GM21717 (cell line): ENCODE results near the gene GLRX3.

ENCODE experiments used
- ATAC-seq: cut with Tn5 transposase; IDR thresholded peaks from one replicate; pipeline ENCODE4 v1.9.1; 2021; ENCODE audit warnings: mild to moderate bottlenecking, moderate library complexity; ENCODE audit not compliant: unreplicated experiment

GLRX3 gene

DNA sequence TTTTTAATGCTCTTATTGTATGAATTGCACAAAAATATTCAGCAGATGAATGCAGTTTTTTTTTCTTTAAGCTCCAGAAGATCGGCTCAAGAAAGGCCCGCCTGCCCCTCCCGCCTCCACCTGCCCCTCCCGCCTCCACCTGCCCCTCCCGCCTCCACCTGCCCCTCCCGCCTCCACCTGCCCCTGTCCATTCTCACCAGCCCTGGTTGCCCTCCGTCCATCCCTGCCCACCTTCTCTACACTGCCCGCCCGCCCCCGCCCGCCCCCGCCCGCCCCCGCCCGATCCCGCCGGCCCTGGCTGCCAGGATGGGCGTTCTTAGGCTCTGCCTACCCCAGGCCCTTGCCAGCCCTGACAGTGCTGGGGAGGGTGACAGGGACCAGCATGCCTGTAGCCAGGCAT lies 67.4 kb downstream of the GLRX3 start:
- ATAC-seq: no peak

DNA sequence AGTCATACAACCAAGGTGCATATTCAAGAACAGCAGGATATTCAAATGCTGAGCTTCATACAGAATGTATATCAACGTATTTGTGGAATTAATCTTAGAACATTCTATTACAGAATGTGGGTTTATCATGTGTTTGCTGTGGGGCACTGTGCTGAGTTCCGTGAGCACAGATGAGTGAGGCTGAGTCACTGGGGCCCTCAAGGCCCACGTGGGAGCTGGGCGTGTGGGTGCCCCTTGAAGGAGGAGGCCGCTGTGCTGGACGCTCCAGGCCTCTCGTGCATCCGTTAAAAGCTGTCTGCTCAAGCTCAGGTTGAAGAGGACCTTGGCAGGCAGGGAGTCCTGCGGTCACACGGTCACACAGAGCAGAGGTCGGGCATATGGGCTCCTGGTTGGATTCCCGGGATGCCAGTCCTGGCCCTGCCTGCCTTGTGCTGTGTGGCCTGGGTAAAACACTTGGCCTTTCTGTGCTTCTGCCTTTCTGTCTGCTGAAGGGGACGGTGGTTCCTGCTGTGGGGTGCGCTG lies 70.1 kb downstream of the GLRX3 start:
- no peak for ATAC-seq

DNA sequence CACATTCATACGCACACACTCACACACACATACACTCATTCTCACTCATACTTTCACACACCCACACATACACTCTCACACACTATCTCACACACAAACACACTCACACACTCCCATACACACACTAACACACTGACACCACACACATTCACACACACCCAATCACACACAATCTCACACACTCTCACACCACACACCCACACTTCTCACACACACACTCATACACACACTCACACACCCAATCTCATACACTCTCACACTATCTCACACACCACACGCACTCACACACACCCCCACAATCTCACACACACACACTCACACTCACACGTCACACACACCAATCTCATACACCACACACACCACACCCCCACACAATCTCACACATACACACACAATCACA lies 71.0 kb downstream of the GLRX3 start:
- ATAC-seq: no peak

DNA sequence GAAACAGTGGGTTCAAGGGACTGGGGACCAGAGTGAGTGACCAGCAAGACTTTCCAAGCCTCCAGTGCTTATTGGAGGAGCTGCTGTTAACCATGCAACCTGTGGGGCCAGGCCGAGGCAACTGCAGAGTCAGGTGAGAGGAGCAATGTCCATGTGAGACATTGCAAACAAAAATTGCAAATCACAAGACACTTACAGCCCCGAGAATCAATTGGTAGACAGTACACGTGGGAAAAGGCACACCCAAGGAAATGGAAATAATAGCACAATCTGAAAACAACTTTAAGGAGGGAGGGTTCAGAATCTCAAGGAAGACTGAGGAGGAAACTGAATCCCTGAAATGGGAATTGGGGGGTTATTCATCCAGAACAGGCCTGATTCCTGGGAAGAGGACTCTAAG lies 72.6 kb downstream of the GLRX3 start:
- no peak for ATAC-seq

DNA sequence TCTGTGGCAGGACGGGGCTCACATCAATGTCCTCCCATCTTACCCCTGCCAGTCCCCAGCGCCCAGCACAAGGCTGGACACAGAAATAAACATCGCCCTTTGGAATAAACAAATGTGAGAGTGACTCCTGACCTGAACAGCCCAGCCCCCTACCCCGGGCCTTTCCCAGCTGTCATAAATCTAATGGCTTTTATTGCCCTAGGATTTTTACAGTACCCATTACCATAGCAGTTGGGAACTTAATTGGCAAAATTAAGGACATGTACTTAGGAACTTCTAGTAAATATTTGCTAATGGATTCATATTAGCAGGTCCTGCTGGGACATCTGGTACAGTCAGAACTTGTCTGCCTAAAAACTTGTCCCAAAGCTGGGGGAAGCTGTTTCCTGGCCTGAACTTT lies 76.6 kb downstream of the GLRX3 start:
- no peak for ATAC-seq

DNA sequence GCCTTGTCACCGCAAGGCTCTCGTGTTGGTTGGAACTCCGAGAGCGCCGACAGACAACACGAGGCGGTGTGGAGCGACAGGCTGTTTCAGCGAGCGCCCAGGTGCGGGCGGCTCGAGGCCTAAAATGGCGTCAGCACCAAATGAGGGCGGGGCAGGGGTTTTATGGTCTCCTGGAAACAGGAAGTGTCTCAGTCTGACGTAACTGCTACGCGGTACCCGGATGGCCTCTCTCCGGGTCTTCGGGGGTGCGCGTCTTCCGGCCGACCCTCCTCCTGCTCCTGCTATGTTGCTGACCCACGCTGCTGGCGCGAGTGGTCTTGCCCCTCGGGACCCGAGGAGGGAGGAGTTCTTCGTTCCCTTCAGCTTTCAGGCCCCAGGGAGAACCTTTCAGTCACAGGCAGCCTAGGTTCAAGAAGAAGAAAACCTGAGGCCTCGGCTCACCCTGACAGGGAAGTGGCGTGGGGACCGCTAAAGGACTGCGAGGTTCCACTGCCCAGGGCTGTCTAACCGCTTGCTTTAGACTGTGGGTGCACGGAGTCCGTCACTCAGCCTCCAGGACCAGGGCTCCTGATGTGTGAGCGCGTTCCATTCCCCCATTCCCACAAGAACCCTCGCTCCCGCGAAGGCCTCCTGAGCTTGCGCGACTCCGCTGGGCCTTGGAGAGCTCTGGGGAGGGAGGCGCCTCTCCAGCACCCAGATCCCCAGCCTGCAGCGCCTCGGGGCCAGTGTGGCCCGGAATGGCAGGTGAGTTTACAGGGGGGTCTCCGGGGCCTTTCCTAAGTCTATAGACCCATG lies 77.3 kb downstream of the GLRX3 start:
- no peak for ATAC-seq

DNA sequence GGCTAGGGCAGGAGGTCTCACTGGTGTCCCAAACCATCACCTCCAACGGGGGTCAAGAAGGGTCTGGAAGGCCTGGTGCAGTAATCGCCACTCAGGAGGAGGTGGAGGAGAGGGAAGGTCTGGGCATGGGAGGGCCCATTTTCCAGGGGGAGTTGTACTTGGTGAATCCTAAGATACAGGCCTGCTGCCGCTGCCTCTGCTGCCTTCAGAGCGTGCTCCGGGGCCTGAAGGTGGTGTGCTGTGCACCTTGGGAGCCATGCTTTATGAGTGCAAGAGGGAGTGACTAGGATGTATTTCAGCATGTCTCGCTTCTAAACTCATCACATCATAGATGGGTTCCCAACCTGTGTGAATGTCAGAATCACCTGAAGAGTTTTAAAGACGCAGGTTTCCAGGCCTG lies 78.2 kb downstream of the GLRX3 start:
- ATAC-seq: no peak

DNA sequence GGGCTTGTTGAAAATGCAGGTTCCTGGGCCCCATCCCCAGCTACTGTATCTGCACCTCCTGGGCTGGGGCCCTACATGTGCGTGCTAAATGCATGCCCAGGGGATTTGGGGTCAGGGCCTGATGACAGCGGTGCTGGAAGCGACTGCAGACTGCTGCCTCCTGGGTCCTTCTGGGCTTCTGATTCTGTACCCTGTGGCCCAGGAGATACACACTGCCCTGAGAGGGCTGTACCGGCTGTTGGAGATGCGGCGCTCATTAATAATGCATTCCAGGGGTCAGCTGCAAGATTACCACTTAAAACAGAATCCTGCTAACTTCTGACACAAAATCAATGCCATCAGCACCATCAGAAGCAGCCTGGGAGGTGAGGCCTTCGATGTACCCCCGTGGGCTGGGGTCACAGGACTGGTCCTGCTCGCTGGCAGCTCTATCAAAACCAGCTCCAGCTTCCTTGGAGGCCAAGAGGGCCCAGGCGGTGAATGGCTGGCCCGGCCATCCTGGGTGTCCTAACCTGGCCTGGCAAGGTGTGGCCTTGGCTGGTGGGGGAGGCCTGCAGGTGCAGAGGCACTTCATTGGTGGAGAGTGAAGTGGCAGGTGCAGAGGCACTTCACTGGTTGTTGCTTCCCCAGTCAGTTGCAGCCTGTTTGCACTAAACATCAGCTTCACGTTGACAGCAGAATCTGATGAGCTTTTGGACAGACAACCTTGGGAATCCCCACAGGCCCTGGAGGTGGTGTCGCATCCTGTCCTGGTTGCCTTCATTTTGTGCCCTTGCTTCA lies 79.2 kb downstream of the GLRX3 start:
- no peak for ATAC-seq

DNA sequence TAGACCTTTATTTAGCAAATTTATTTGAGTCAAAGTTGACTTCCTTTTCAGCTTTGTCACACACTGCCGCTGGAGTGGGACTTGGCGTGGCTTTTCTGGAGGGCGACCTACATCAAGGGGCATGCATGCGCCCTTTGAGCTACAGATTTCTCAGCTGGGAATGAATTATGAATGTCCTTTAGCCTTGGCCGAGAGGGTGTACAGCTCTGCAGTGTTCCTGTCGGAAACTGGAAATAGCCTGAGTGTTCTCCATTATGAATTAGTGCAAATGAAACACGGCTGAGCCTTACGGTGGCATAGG lies 79.7 kb downstream of the GLRX3 start:
- ATAC-seq: no peak

DNA sequence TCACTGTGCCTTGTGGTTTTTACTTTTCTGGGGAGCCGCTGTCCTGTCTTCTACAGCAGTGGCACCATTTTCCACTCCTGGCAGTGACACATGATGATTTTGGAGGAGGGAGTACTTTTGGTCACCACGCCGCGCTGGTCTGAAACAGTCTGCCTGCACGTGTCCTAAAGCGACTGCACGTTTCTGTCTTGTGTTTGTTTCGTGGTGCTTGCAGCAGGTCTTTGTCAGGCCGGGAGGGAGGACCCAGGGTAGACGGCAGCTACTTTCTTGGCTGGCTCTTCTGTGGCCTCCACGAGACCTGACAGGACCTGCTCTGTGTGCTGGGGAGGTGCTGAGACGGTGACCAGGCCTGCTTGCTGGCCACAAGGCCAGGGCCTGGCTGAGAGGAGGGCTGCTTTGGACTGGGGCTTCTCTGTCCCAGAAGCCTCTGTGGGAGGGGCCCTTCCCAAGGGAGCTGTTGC lies 82.0 kb downstream of the GLRX3 start:
- ATAC-seq: no peak

DNA sequence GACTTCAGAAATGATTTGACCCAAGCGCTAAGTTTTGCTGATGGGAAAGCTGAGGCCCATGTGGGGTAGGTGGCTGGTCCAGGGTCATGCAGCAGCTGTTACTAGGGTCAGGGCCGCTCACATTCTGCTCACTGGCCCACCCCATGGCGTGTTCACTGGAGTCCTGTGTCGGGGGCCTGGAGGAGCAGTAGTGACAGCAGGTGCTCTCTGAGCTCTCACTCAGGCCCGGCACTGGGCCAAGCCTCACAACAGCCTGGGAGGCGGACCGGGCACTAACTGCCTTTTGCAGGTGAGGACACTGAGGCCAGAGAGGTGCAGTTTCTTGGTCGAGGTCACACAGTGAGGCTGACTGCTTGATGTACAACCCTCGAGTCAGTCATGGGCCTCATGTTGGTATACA lies 82.7 kb downstream of the GLRX3 start:
- ATAC-seq: no peak

DNA sequence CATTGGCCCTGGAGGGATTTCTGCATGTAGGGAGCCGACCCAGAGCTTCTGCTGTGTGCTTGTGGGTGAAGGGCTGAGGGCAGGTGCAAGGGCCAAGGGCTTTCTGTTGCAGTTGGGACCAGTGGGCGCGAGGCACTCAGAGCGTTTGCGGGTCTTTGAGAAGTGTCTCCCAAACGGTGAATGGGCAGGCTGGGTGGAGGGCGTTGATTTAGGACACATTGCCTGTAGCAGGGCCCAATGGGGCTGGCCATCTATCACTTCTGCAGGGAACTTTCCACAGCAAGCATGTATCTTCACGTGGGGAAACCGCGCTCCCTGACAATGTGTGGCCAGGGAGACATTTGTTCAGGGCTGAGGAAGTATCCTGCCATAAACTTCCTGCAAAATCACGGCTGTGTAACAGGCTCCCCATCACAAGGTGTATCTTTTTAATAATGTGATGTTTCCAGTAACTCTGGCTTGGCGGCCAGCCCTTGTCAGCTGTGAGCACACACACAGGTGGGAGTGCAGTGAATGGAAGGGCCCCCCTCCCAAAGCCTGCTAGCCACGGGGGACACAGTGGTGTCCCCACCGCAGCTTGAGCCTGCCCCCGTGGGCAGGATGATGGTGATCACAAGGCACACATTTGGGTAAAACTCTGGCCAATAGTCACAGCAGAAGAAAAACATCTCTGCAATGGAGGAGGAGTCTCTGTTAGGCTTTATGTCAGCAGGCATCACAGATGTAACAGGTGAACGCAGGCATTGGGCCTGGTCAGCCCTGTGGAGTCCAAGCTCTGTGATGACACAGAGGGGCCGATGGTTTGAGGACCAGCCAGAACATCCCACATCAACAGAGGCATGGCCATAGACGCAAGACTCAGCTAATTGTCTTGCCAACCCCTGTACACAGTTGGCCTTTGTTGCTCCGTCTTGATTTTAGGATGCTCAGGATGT lies 84.3 kb downstream of the GLRX3 start:
- no peak for ATAC-seq

DNA sequence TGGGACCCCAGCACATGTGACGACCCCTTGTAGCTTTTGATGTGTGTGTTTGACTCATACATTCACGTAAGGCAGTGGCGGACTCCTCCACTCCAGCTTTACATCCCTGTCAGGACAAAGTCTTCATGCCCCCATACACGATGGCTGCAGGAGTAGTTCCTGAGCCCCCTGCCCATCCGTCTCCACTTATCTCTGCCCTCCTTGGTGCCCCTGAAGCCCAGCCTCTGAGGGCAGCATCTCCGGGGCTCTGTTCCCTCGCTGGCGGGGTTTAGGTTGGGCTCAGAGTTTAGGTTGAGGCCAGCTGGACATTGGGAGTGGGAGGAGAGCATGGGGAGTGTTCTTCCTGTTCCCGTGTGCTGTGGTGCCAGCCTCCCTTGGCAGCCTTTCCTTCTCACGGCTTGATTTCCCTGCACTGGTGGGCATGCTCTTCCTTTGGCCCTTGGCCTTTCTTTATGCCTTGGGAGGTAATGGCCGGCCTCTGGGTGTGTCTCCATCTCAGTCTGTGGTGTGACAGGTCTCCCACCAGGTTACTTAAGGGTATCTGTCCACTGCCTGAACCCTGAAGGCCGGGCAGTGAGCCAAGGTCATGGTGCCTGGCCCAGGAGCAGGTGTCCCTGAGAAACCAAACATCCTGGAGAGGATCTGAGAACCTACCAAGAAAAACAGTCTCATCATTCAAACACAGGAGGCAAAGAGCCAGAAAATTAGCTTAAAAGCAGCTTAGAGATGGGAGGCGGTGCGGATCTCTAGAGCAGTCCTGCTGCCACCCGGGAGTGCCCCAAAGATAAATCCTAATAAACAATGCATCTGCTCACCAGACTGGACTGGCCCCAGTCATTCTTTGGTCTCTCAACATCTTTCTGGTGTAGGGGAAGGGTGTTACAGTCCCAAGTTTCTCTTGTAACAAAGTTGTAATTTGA lies 85.5 kb downstream of the GLRX3 start:
- no peak for ATAC-seq

DNA sequence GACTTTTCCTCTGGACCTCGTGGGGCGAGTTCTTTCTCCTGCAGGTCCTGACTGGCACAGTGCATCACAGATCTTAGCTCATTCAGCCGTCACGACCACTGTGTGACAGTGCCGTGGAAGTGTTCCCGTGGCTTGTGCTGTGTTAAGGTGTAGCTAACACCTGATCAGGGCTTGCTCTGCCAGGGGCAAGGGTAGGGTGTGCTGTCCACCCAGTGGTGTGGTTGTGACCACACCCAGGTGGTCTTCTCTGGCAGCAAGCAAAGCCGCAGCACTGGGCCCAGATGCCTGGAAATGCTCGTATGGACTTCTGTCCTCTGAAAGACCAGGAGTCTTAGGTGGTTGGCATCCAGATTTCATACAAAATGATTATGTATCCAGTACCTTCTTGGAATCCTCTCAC lies 86.2 kb downstream of the GLRX3 start:
- ATAC-seq: no peak

DNA sequence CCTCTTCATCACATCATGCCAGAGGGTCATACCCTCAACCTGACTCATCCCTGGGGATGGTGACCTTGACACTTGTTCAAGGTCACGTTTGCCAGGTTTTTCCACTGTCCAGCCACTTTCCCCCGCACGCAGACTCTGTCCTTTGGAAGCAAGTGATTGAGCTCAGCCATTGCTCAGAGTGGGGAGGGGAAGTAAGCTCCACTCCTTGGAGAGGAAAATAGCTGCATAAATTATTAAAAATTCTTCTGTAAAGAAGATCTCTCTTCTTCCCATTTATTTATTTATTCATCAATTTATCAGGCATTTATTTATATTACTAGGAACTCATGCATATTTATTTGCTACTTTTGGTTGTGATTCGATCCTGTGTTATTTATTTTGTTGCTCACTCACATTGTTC lies 88.0 kb downstream of the GLRX3 start:
- no peak for ATAC-seq

DNA sequence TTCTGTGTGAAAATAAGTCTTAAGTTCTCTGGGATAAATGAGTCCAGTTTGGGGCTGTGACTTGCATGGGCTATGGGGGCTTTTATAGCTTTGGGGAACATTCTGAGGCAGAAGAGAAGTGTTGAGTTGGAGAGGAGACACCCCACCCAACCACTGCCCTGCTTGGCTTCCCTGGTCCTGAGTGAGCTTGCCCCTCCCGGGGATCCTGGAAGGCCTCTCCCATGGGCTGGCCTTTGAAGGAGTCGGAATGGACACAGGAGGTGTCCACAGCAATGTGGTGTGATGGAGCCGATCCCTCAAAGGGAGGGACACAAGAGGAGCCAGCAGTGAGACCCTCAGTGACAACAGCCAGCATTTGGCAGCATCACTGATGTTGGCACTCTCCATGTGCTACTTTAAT lies 89.8 kb downstream of the GLRX3 start:
- no peak for ATAC-seq

DNA sequence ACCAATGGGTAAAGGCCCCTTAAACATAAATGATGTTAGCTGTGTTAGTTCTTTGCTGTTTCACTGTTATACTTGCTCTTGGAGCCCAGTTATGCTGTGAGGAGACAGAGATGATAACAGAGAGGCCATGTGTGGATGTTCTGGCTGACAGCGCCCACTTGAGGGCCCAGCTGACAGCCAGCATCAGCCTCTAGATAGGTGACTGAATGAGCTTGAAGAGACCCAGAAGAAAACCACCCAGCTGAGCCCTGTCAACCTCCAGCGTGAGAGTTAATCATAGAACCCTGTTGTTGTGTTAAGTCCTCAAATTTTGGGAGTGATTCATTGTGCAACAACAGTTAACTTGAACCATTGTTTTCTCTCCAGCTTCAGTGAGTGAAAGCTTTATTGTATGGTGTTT lies 91.7 kb downstream of the GLRX3 start:
- ATAC-seq: no peak
